OCI-LY1 (cell line): Measurements from ENCODE around the gene LYL1.

Experiments
- H2AFZ ChIP-seq: fragments of 200-600 bp; sonication (generic), shearing (Covaris generic); 2 replicates; pipeline ENCODE4 v1.6.0; 2014; ENCODE audit warnings: antibody characterized with exemption, mild to moderate bottlenecking, low read length
- H3F3A ChIP-seq: fragments of 200-600 bp; sonication (generic), shearing (Covaris generic); 2 replicates; pipeline ENCODE4 v1.6.0; 2014; ENCODE audit warnings: mild to moderate bottlenecking, antibody characterized with exemption, low read length, moderate library complexity; ENCODE audit not compliant: insufficient read depth
- H3K27ac ChIP-seq: fragments of 200-600 bp; sonication (generic); 2 replicates; pipeline ENCODE4 v1.5.1; 2014; ENCODE audit warnings: low read length, mixed run types, mild to moderate bottlenecking, low read depth; ENCODE audit not compliant: poor library complexity, severe bottlenecking
- H3K27me3 ChIP-seq: fragments of 200-600 bp; sonication (generic); 2 replicates; pipeline ENCODE4 v1.6.0; 2014; ENCODE audit warnings: antibody characterized with exemption, mild to moderate bottlenecking, low read length, moderate library complexity; ENCODE audit not compliant: insufficient read depth
- H3K36me3 ChIP-seq: fragments of 200-600 bp; sonication (generic); 2 replicates; pipeline ENCODE4 v1.6.1; 2014; ENCODE audit warnings: mild to moderate bottlenecking, antibody characterized with exemption, low read length, moderate library complexity, mixed read lengths; ENCODE audit not compliant: insufficient read depth
- H3K4me1 ChIP-seq: fragments of 200-600 bp; sonication (generic); 2 replicates; pipeline ENCODE4 v1.5.1; 2014; ENCODE audit warnings: mild to moderate bottlenecking, low read length, moderate library complexity; ENCODE audit not compliant: insufficient read depth, severe bottlenecking
- H3K4me2 ChIP-seq: fragments of 200-600 bp; sonication (generic), shearing (Covaris generic); 2 replicates; pipeline ENCODE4 v1.6.1; 2014; ENCODE audit warnings: low read length
- H3K4me3 ChIP-seq: fragments of 200-600 bp; sonication (generic); 2 replicates; pipeline ENCODE4 v1.5.1; 2014; ENCODE audit warnings: low read length, low read depth, mild to moderate bottlenecking, mixed read lengths; ENCODE audit not compliant: poor library complexity, severe bottlenecking
- H3K79me2 ChIP-seq: fragments of 200-600 bp; shearing (Covaris generic); 2 replicates; pipeline ENCODE4 v1.6.1; 2016; ENCODE audit warnings: mixed run types, low read length, mixed read lengths; ENCODE audit not compliant: insufficient read depth
- H3K9ac ChIP-seq: fragments of 200-600 bp; sonication (generic), shearing (Covaris generic); 2 replicates; pipeline ENCODE4 v1.6.1; 2014; ENCODE audit warnings: mild to moderate bottlenecking, low read length, mixed read lengths
- H3K9me2 ChIP-seq: fragments of 200-600 bp; sonication (generic), shearing (Covaris generic); 2 replicates; pipeline ENCODE4 v1.6.1; 2014; ENCODE audit warnings: low read depth, mild to moderate bottlenecking, low read length, mixed read lengths
- H3K9me3 ChIP-seq: fragments of 200-600 bp; shearing (Covaris generic); 2 replicates; pipeline ENCODE4 v1.6.1; 2014; ENCODE audit warnings: low read length, mixed read lengths
- H4K20me1 ChIP-seq: fragments of 200-600 bp; sonication (generic), shearing (Covaris generic); 2 replicates; pipeline ENCODE4 v1.6.0; 2016; ENCODE audit warnings: mild to moderate bottlenecking, low read length; ENCODE audit not compliant: insufficient read depth
- EZH2 ChIP-seq: fragments of 200-600 bp; sonication (generic), shearing (Covaris generic); IDR thresholded peaks from 2 replicates; pipeline ENCODE4 v1.8.0; 2017; ENCODE audit warnings: borderline replicate concordance, mixed run types, mild to moderate bottlenecking, antibody characterized with exemption, low read length, moderate library complexity, mixed read lengths
- TF ChIP-seq, protein P1 (sequence below): fragments of 200-600 bp; sonication (generic), shearing (Covaris generic); IDR thresholded peaks from 2 replicates; pipeline ENCODE4 v1.5.1; 2017; ENCODE audit warnings: mild to moderate bottlenecking, antibody characterized with exemption, low read length, moderate library complexity, mixed read lengths

The LYL1 gene

GRCh38 chr19:13109361-13110098, 6.9 kb upstream of the LYL1 start:
- Histone ChIP-seq H3K27ac (no peak overlapping the region), H3F3A (0 out of 2 replicates have a peak, but pooled peaks cover 3% of the 10 kb centered on the region), H3K4me3 (no peak overlapping the region), H3K79me2 (no peaks in the 10 kb centered on the region), H3K27me3 (no peaks in the 10 kb centered on the region), H3K36me3 (peaks cover 31% of the 10 kb centered on the region), H3K9me2 (no peaks in the 10 kb centered on the region), H2AFZ (no peak overlapping the region), H3K9ac (no peak overlapping the region), H3K4me2 (no peak overlapping the region), H3K9me3 (no peaks in the 10 kb centered on the region), H4K20me1 (no peaks in the 10 kb centered on the region), H3K4me1 (peaks cover 19% of the 10 kb centered on the region)
- TF ChIP-seq EZH2: no peak
- TF ChIP-seq, protein P1, sequence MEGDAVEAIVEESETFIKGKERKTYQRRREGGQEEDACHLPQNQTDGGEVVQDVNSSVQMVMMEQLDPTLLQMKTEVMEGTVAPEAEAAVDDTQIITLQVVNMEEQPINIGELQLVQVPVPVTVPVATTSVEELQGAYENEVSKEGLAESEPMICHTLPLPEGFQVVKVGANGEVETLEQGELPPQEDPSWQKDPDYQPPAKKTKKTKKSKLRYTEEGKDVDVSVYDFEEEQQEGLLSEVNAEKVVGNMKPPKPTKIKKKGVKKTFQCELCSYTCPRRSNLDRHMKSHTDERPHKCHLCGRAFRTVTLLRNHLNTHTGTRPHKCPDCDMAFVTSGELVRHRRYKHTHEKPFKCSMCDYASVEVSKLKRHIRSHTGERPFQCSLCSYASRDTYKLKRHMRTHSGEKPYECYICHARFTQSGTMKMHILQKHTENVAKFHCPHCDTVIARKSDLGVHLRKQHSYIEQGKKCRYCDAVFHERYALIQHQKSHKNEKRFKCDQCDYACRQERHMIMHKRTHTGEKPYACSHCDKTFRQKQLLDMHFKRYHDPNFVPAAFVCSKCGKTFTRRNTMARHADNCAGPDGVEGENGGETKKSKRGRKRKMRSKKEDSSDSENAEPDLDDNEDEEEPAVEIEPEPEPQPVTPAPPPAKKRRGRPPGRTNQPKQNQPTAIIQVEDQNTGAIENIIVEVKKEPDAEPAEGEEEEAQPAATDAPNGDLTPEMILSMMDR: no peak

GRCh38 chr19:13104848-13105711, 2.4 kb upstream of the LYL1 start:
- peak overlapping the region; percentile 92 for H3K4me2 ChIP-seq
- H3K36me3 ChIP-seq: peaks cover 18% of the 10 kb centered on the region
- H3K79me2 ChIP-seq: no peaks in the 10 kb centered on the region
- H3K9me3 ChIP-seq: no peaks in the 10 kb centered on the region
- H3K27me3 ChIP-seq: no peaks in the 10 kb centered on the region
- TF ChIP-seq, protein P1: no peak
- no peak for TF ChIP-seq EZH2
- H3K27ac ChIP-seq: peak overlapping the region; percentile 98
- no peak overlapping the region for H2AFZ ChIP-seq
- H3F3A ChIP-seq: 0 out of 2 replicates have a peak, but pooled peaks cover 3% of the 10 kb centered on the region
- H3K9me2 ChIP-seq: no peaks in the 10 kb centered on the region
- H3K4me1 ChIP-seq: peaks cover 61% of the 10 kb centered on the region
- peak overlapping the region; percentile 91 for H3K9ac ChIP-seq
- no peaks in the 10 kb centered on the region for H4K20me1 ChIP-seq
- H3K4me3 ChIP-seq: peak overlapping the region; percentile 80

DNA sequence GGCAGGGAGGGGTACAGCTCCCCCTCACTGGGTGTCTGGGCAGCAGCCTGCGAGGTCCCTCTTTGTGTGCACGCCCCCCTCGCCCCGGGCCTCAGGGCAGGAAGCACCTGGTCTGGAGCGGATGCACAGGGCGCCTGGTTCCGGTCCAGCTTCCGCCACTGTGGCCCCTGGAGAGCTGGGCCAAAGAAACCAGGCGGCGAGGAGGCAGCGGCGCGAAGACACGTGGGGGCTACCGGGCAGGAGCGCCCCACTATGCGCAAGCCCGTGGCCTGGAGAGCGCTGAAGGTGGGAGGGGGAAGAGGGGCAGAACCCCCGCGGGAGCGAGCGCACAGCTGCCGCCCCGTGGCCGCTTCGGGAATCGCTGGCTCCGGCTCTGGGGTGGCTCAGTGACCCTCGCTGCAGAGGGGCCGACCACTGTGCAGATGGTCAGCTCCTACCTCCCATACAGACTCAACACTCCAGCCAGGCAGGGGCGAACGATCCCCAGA, 1.7 kb upstream of the LYL1 start:
- Histone ChIP-seq H2AFZ (no peak overlapping the region), H3K4me2 (peak overlapping the region; percentile 92), H4K20me1 (no peaks in the 10 kb centered on the region), H3K27ac (peak overlapping the region; percentile 98), H3K4me3 (peak overlapping the region; percentile 80), H3K27me3 (no peaks in the 10 kb centered on the region), H3F3A (0 out of 2 replicates have a peak, but pooled peaks cover 3% of the 10 kb centered on the region), H3K36me3 (peaks cover 15% of the 10 kb centered on the region), H3K4me1 (peaks cover 67% of the 10 kb centered on the region), H3K9me2 (no peaks in the 10 kb centered on the region), H3K9me3 (no peaks in the 10 kb centered on the region), H3K79me2 (no peaks in the 10 kb centered on the region), H3K9ac (peak overlapping the region; percentile 91)
- TF ChIP-seq EZH2: no peak
- TF ChIP-seq, protein P1: peak; percentile 88
